Measurements from ENCODE around the gene C1orf50.
"Not testable (repeated sequence)": the region's sequence is repeated elsewhere in the genome, so short reads cannot be mapped to it uniquely, and the experiment has no call there.

DNA sequence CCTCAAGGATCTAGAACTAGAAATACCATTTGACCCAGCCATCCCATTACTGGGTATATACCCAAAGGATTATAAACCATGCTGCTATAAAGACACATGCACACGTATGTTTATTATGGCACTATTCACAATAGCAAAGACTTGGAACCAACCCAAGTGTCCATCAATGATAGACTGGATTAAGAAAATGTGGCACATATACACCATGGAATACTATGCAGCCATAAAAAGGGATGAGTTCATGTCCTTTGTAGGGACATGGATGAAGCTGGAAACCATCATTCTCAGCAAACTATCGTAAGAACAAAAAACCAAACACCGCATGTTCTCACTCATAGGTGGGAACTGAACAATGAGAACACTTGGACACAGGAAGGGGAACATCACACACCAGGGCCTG is 47.8 kb downstream of the C1orf50 start:
- not testable (repeated sequence) for TF ChIP-seq EZH2 (IDR thresholded peaks at IDR 0.05; ENCODE audit: low read depth)
- TF ChIP-seq, protein P1, sequence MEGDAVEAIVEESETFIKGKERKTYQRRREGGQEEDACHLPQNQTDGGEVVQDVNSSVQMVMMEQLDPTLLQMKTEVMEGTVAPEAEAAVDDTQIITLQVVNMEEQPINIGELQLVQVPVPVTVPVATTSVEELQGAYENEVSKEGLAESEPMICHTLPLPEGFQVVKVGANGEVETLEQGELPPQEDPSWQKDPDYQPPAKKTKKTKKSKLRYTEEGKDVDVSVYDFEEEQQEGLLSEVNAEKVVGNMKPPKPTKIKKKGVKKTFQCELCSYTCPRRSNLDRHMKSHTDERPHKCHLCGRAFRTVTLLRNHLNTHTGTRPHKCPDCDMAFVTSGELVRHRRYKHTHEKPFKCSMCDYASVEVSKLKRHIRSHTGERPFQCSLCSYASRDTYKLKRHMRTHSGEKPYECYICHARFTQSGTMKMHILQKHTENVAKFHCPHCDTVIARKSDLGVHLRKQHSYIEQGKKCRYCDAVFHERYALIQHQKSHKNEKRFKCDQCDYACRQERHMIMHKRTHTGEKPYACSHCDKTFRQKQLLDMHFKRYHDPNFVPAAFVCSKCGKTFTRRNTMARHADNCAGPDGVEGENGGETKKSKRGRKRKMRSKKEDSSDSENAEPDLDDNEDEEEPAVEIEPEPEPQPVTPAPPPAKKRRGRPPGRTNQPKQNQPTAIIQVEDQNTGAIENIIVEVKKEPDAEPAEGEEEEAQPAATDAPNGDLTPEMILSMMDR (conservative IDR thresholded peaks at IDR 0.05): not testable (repeated sequence)

Data from PC-9 (cell line).